Measurements from ENCODE around the gene KCNJ13.

DNA sequence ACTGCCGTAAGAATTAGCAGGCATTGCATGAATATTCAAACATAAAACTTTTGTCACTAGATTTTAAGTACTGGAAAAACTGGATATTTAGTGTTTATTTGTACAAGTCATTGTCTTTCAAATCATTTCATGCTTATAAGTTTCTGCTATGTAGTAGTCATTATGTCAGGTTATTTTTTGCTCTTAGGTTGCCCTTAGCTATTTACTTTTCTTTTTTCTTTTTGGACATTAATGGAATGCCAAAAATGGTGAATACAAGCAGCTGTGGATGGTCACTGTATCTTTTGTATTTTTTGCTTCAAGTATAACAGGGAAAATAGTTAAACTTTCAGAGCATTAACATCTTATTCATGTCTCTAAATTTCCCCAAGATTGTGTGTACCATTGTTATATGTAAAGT lies 18.6 kb upstream of the KCNJ13 start:
- no peak for TF ChIP-seq POLR2AphosphoS5 (IDR thresholded peaks at IDR 0.05)
- no peak for TF ChIP-seq POLR2A (IDR thresholded peaks at IDR 0.05)
- TF ChIP-seq, protein P1, sequence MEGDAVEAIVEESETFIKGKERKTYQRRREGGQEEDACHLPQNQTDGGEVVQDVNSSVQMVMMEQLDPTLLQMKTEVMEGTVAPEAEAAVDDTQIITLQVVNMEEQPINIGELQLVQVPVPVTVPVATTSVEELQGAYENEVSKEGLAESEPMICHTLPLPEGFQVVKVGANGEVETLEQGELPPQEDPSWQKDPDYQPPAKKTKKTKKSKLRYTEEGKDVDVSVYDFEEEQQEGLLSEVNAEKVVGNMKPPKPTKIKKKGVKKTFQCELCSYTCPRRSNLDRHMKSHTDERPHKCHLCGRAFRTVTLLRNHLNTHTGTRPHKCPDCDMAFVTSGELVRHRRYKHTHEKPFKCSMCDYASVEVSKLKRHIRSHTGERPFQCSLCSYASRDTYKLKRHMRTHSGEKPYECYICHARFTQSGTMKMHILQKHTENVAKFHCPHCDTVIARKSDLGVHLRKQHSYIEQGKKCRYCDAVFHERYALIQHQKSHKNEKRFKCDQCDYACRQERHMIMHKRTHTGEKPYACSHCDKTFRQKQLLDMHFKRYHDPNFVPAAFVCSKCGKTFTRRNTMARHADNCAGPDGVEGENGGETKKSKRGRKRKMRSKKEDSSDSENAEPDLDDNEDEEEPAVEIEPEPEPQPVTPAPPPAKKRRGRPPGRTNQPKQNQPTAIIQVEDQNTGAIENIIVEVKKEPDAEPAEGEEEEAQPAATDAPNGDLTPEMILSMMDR (IDR thresholded peaks at IDR 0.05) = no peak
- TF ChIP-seq EP300 (IDR thresholded peaks at IDR 0.05; ENCODE audit: low read depth) = no peak

All from transverse colon (tissue), 4 donors.